ENCODE results near the gene WDR7.

The WDR7 gene

GRCh38 chr18:56815926-56816325 lies 164.8 kb downstream of the WDR7 start:
- no peak for DNase-seq

GRCh38 chr18:56823986-56824565 lies 172.9 kb downstream of the WDR7 start:
- no peak for DNase-seq

GRCh38 chr18:56825321-56825720 lies 174.2 kb downstream of the WDR7 start:
- no peak for DNase-seq

GRCh38 chr18:56825878-56826277 lies 174.7 kb downstream of the WDR7 start:
- no peak for DNase-seq

- DNase-seq = no peak
Observed at GRCh38 chr18:56831988-56832387, 180.8 kb downstream of the WDR7 start.

GRCh38 chr18:56835331-56835730 lies 184.2 kb downstream of the WDR7 start:
- no peak for DNase-seq

- DNase-seq = no peak
Observed at GRCh38 chr18:56836173-56836572, 185.0 kb downstream of the WDR7 start.

GRCh38 chr18:56841836-56842235 lies 190.7 kb downstream of the WDR7 start:
- no peak for DNase-seq

- no peak for DNase-seq
Observed at GRCh38 chr18:56843241-56843640, 192.1 kb downstream of the WDR7 start.

GRCh38 chr18:56844556-56844955 lies 193.4 kb downstream of the WDR7 start:
- DNase-seq = no peak

- DNase-seq = no peak
Observed at GRCh38 chr18:56851774-56852173, 200.6 kb downstream of the WDR7 start.

- no peak for DNase-seq
Observed at GRCh38 chr18:56853961-56854360, 202.8 kb downstream of the WDR7 start.

GRCh38 chr18:56861244-56861643 lies 210.1 kb downstream of the WDR7 start:
- no peak for DNase-seq

GRCh38 chr18:56869189-56869777 lies 218.1 kb downstream of the WDR7 start:
- peak; percentile 56 for DNase-seq

- DNase-seq = no peak
Observed at GRCh38 chr18:56870982-56871381, 219.8 kb downstream of the WDR7 start.

- no peak for DNase-seq
Observed at GRCh38 chr18:56872140-56872539, 221.0 kb downstream of the WDR7 start.

GRCh38 chr18:56873441-56874140 lies 222.4 kb downstream of the WDR7 start:
- DNase-seq = no peak

GRCh38 chr18:56878711-56879110 lies 227.6 kb downstream of the WDR7 start:
- DNase-seq = no peak

GRCh38 chr18:56884511-56884910 lies 233.4 kb downstream of the WDR7 start:
- no peak for DNase-seq

GRCh38 chr18:56888978-56889377 lies 237.8 kb downstream of the WDR7 start:
- DNase-seq = no peak

- no peak for DNase-seq
Observed at GRCh38 chr18:56889621-56890020, 238.5 kb downstream of the WDR7 start.

- no peak for DNase-seq
Observed at GRCh38 chr18:56890632-56891031, 239.5 kb downstream of the WDR7 start.

GRCh38 chr18:56891116-56891515 lies 240.0 kb downstream of the WDR7 start:
- no peak for DNase-seq

GRCh38 chr18:56891870-56892269 lies 240.7 kb downstream of the WDR7 start:
- DNase-seq = no peak

GRCh38 chr18:56897122-56897521 lies 246.0 kb downstream of the WDR7 start:
- DNase-seq = no peak
